ENCODE results near the gene ZWILCH.
"Not testable (repeated sequence)": the region's sequence is repeated elsewhere in the genome, so short reads cannot be mapped to it uniquely, and the experiment has no call there.

Gene ZWILCH

DNA sequence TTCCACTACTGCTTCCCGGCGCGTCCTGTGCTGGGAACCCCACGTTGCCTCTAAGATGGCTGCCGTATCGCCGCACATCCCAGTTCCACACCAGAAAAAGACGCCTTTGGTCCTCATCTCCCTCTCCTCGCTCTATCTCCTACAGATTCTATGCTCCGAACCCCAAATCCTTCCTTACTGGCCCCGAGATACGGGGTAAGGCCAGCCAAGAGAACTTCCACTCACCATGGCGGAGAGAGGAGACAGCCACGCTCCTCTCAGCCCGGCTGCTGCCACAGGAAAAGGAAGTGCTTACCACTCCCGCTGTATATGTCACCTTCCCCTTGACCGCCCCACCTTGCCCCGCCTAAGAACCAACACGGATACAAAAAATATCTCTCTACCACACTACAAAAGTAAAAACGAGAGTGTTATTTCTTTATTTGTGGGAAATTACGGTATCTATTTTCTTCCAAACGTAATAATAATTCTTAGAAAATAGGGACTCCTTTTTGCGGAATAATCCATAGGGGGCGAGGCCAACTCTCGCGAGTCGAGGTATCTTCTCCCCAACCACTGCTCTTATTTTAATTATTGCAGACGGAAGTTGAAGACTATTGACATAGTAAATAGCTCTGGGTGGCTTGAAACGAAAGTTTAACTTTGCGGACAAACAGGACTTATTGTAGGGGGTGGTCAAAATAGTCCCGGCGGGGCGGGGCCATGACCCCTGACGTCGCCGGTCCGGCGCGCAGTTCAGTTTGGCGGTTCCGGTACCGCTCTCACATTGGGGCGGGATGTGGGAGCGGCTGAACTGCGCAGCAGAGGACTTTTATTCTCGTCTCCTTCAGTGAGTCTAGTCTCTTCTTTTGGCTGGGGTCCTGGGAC is at the start of gene ZWILCH, which contains the start of gene RPL4:
Gene ZWILCH (plus strand): TSS at position 764 of the 867 bp plus-strand sequence. CDS start 13 bp downstream, at position 777.
Gene RPL4 (minus strand): TSS at position 293 of the 867 bp plus-strand sequence. CDS start 65 bp downstream, at position 228.
- peak; percentile 90 for DNase-seq (ENCODE audit: low read depth)

- DNase-seq (ENCODE audit: low read depth), result peak; percentile 65
These were observed 48.9 kb upstream of the ZWILCH start for GRCh38 chr15:66456211-66456610.

DNA sequence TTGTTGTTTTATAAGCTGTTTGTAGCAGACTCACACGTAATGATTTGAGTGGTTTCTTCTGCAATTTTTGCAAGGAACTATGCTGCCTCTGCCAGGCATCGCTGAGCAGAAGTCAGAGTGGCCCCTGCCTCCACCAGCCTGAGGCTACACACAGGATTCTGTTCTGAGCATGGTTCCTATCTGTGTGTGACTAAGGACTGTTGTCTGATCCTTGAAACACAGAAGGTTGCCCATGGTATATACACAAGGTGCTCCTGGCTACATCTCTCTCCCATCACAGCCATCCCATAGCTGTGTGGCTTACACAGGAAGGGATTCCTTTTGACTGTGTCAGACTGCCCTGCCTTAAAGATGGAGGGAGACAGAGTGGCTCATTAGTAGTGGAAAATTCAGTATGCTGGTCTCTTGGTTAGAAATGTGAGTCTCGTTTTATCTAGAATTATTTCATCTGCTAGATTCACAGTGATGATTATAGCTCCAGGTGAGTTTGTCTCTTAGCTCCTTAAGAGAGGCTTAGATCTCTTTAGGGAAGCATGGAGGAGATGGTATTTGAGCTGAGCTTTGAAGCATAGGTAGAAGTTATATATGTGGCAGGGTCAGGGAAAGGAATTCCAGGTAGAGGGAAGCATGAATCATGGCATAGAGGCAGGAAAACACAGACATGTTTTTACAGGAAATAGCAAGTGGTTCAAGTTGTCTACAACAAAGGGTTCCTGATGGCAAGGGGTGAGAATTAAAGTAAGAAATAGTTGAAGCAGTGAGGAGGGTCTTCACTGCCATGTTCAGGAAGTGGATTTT is 45.1 kb upstream of the ZWILCH start:
- DNase-seq (ENCODE audit: low read depth), result peak; percentile 78

GRCh38 chr15:66461294-66461693 is 43.8 kb upstream of the ZWILCH start:
- DNase-seq (ENCODE audit: low read depth), result not testable (repeated sequence)

DNA sequence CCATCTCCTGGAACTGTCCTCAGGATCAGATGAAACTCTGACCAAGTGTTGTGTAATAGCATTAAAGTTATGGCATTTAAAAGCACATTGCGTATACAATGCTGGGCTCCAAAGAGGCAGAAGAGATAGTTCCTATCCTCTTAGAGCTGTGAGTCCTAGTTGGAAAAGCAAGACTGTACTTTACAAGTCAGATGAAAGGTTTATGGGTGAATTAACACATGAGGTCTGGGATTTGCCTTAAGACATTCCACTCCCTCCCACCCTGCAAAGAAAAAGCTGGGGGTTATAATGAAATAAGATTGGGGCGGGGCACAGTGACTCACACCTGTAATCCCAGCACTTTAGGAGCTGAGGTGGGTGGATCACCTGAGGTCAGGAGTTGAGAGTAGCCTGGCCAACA is 43.2 kb upstream of the ZWILCH start:
- peak; percentile 18 for DNase-seq (ENCODE audit: low read depth)

- peak; percentile 35 for DNase-seq (ENCODE audit: low read depth)
These were observed 42.5 kb upstream of the ZWILCH start for GRCh38 chr15:66462627-66463026.

DNA sequence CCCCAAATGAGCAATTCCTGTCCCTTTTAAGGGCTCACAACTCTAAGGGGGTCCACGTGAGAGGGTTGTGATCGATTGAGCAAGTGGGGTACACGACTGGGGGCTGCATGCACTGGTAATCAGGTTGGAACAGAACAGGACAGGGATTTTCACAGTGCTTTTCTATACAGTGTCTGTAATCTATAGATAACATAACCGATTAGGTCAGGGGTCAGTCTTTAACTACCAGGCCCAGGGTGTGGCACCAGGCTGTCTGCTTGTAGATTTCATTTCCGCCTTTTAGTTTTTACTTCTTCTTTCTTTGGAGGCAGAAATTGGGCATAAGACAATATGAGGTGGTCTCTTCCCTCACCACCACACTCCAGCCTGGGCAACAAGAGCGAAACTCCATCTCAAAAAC is 39.8 kb upstream of the ZWILCH start:
- not testable (repeated sequence) for DNase-seq (ENCODE audit: low read depth)

GRCh38 chr15:66467162-66468040 is 37.7 kb upstream of the ZWILCH start:
- DNase-seq (ENCODE audit: low read depth), result not testable (repeated sequence)

DNA sequence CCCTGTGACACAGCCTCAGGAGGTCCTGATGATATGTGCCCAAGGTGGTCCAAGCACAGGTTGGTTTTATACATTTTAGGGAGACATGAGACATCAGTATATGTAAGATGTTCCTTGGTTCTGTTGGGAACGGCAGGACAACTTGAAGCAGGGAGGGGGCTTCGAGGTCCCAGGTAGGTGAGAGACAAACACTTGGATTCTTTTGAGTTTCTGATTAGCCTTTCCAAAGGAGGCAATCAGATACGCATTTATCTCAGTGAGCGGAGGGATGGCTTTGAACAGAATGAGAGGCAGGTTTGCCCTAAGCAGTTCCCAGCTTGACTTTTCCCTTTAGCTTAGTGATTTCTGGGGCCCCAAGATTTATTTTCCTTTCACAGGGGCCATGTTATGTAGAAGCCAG is 34.3 kb upstream of the ZWILCH start:
- not testable (repeated sequence) for DNase-seq (ENCODE audit: low read depth)

- DNase-seq (ENCODE audit: low read depth), result peak; percentile 87
These were observed 32.7 kb upstream of the ZWILCH start for GRCh38 chr15:66472176-66472999.

DNA sequence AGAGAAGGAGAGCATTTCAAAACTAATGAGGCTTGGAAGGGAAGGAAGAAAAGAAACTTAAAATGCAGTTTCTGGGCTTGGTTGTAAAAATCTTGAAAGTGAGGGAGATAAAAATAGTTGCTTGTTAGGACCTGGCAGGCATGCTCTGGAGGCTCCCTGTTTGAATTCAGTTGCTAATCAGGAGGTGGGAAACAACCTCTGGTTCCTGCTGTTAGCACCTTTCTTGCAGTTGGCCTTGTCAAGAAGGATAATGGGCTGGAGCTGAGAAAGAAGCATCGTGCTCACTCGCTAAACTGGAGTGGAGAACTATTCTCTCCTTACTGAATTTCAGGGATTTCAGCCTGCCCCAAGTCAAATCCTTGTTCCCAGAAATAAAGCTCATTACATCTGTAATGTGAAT is 31.0 kb upstream of the ZWILCH start:
- no peak for DNase-seq (ENCODE audit: low read depth)

DNA sequence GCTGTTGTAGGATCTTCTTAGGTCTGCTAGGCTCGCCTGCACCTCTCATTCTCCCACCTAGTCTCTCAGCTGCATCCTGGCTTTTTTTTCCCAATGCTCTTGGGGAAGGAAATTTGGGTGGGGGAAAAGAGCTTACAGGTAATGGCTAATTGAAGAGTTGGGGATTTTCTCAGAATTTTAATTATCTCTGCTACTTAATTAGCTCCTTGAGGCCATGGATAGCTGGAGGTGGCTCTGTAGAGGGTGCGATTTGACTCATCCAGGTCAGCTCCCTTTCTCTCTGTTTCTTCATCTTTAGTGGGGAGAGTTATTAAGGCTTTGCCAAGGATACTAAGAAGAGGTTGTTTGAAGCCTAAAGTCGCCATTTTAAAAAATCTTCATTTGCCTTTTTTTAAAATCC is 30.2 kb upstream of the ZWILCH start:
- no peak for DNase-seq (ENCODE audit: low read depth)

DNA sequence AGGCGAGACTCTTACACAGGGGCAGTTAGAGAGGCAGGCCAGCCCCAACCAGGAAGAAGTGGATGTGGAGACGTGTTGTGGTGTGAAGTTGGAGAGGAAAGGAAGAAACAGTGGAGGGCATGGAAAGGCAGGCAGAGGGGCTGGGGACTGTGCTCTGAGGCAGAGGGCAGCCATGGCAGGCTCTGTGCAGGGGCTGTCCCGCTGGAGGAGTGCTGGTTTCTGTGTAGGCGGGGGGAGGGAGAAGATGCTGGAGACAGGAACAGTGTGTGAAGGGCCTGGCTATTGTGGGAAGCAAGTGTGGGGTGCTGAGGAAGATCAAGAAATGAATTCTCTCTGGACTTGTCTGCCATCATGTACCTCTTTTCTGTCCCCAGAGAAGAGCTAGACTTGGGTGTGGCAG is 28.6 kb upstream of the ZWILCH start:
- DNase-seq (ENCODE audit: low read depth), result no peak

- no peak for DNase-seq (ENCODE audit: low read depth)
These were observed 28.1 kb upstream of the ZWILCH start for GRCh38 chr15:66477011-66477410.

GRCh38 chr15:66480267-66480666 is 24.9 kb upstream of the ZWILCH start:
- DNase-seq (ENCODE audit: low read depth), result no peak

DNA sequence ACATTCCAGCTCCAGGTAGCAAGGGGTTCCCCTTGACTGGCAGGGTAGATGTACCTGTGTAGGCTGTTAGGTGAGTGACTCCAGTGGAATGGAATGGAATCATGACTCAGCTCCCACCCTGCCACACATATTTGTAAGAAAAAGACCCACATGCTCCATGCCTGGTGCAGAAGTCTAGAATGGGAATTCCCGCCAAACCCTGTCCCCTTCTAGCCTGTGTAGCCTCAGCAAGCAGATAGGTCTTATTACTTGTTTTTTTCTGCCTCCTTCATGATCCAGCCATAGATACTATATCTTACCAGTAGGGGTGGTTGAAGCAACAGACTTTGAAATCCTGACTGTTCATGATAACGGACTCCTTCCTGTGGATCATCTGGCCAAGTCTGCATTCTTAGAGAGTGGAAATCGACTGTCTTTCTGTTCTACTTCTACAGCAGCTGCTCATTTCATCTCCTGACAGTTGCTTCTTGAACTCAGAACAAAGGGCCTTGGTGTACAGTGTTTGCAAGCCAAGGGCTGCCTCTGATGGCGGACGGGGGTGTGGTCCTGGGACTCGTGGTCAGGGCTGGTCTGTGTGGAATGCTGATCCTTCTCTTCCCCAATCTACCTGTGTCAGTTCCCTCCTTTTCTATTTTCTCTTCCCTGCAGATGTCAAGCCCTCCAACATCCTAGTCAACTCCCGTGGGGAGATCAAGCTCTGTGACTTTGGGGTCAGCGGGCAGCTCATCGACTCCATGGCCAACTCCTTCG is 23.8 kb upstream of the ZWILCH start:
- peak; percentile 24 for DNase-seq (ENCODE audit: low read depth)

DNA sequence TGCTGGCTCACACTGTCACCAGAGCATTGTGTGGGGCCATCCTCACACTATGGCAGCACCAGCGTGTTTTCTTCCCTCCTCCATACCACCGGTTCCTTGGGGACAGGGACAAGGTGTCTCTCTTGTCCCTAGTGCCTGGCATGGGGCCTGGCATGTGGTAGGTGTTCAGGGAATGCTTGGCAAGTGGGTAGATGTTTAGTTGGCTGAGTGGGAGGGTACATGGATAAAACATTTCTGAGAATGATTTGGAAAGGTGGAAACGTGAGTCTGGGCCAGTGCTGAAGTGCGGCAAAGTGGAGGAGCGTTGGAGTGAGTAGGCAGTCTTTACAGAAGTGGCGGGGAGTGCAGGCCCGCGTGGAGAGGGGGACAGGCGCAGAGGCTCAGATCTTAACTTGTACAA is 22.6 kb upstream of the ZWILCH start:
- no peak for DNase-seq (ENCODE audit: low read depth)

GRCh38 chr15:66483131-66483566 is 22.0 kb upstream of the ZWILCH start:
- peak; percentile 68 for DNase-seq (ENCODE audit: low read depth)

GRCh38 chr15:66484539-66485112 is 20.5 kb upstream of the ZWILCH start:
- DNase-seq (ENCODE audit: low read depth), result no peak

GRCh38 chr15:66486887-66487286 is 18.2 kb upstream of the ZWILCH start:
- DNase-seq (ENCODE audit: low read depth), result no peak

Measured in EH (cell line).